Suppressor macrophage treated with lipopolysaccharide for 1 hour (primary cell): ENCODE results near the gene GAS6.
A peak's percentile ranks its signal among the peaks of the same experiment; 100 is the strongest.

Source experiments
- DNase-seq, 3 donors: peaks; one replicate each; pipeline ENCODE4 v3.0.0-alpha.2; 2020 to 2022

Gene GAS6

GRCh38 chr13:113850722-113851479, 13.0 kb downstream of the GAS6 start:
- no peak for DNase-seq

DNA sequence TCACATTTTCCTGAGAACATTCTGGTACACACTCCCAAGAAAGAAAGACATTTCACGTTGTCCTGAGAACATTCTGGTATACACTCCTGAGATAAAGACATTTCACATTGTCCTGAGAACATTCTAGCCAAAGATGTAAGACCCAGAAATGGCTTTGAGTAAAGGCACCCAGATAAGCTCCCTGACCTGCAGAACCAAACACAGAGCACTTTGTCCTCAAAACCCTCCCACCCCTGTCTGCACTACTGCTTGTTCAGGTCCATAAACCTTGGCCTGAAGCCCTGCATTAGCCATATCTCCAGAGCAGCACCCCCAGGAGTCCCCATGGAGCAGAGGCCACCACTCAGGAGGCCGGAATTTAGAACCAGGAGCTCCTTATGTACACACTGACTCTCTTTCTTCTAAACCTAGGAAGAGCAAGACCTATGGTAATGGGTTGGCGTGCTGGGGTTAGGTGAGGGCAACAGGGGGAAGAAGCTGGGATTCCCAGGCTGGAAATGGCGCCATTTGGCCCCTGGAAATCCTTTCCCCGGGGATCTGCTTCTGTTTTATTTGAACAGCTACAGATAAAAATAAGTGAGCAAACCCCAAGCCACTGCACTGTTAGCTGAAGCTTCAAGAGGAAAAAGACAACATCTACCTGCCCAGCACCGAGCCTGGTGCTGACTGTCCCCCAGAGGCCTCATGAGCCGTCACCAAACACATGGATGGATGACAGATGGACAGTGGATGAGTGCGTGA, 13.7 kb downstream of the GAS6 start:
- DNase-seq, result no peak

GRCh38 chr13:113849546-113849945, 14.3 kb downstream of the GAS6 start:
- no peak for DNase-seq

DNA sequence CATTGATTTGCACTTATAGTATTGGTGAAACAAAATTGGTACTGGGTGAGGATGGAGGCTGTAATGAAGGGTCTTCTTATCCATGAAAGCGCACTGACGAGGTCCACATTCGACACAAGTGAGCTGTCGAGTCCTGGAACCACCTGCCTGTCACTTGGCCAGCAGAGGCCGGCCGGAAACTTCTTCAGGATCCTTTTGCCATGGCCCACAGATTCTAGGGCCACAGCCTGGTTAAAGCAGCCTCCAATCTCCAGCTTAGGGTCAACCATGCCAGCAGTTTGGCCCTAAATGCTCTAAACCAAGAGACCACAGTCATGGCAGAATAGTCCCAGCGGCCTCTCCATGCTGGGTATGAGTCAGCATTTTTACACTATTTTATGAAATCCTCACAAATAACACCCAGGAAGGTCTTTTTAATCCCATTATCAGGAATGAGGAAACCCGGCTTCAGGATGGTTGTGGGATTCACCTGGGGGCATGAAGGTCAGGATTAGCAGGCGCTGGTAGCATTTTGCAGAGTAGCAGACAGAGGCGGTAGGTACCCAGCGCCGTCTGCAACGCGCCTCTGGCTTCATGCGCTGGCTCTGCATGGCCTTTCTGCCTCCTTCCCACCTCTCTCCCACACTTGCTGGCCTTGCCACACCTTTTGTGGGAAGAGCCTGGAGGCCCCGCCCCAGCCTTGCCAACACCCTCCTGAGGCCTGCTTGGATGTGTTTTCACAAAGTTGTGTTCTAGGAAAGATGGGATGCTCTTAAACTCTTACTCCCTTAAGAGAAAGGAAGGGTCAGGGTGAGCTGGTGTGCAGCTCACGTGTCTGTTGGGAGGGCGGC, 15.2 kb downstream of the GAS6 start:
- no peak for DNase-seq

GRCh38 chr13:113848020-113848419, 15.9 kb downstream of the GAS6 start:
- no peak for DNase-seq

DNA sequence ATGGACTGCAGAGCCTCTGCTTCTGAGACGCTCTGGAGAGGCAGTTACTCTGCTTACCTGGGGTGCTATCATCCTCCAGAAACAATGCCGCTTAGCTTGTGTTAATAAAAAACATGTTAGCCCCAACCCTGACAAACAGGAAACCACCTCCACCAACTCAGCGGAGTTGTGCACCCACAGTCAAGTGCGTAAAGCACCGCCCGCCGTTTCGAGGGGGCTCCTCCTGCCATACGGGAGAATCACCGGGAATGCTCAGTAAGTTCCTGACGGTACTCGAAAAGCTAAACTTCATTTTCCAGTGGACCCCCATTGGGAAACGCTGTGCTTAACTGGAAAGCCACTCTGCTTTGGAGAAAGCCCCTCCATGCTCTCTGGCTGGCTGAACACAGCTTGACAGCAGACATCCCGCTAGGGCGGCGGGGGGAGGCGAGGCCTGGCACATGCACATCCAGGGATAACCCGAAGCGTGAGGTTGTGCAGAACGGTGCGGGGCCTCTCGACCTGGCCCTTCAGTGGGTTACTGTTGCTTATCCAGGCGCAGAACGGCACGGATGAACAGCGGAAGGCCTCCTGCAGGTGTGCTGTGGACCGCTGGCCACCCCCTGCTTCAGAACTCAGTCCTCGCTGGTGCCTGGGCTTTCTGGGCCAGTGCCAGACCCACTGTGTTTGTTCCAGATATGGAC, 17.1 kb downstream of the GAS6 start:
- no peak for DNase-seq

DNA sequence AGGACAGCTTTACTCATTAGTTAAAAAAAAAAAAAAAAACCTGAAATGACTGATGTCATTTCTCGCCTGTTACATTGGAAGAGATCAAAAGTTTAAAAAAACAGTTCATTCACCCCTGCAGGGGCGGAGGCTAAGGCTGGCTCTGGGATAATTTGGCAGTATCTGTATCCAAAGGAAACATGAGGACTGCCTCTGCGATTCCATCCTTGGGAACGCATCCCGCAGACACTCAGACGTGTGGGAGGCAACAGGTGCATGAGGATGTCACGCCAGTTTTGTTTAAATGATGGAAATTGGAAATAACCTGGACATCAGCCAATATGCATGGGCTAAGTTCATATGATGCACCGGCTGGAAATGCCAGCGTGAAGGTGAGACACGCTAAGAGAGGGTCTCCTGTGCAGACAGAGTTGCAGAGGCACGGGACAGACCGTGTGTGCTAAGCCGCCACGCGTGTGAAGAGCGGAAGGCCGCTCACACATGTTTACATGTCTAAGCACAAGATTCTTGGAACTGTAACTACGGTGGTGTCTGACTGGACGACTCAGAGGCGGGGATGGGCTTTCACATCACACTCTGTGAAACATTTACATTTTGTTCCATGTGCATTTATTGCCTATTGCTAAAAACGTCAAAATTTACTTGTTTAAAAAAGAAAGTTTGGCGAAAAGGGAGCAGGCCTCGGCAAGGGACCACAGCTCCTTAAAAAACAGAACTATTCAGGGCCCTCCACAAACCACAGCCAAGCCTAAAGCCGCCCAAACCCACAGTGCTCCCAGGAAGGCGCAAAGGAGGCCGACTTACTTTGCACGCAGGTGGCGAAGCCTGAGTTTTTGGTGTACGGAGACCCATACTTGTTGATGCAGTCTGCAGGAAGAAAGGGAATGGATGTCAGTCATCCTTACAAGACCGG, 17.9 kb downstream of the GAS6 start:
- no peak for DNase-seq

DNA sequence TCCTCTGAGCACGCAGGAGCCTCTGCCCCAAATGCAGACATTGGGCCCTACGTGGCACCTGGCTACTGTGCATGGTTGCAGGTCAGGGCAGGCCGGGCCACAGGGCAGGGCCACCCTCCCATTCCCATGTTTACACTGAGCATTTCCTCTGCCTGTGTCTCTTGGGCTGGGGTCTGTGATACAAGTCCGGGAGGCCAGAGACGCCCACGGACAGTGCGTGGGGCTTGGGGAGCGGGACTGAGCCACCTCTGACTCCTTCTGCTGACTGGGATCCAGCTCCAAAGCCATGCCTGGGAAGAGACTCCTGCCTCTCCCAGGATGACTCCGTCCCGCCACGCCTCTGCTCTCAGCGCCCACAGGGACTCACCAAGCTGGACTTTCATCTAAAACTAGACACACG, 18.8 kb downstream of the GAS6 start:
- DNase-seq, result no peak

DNA sequence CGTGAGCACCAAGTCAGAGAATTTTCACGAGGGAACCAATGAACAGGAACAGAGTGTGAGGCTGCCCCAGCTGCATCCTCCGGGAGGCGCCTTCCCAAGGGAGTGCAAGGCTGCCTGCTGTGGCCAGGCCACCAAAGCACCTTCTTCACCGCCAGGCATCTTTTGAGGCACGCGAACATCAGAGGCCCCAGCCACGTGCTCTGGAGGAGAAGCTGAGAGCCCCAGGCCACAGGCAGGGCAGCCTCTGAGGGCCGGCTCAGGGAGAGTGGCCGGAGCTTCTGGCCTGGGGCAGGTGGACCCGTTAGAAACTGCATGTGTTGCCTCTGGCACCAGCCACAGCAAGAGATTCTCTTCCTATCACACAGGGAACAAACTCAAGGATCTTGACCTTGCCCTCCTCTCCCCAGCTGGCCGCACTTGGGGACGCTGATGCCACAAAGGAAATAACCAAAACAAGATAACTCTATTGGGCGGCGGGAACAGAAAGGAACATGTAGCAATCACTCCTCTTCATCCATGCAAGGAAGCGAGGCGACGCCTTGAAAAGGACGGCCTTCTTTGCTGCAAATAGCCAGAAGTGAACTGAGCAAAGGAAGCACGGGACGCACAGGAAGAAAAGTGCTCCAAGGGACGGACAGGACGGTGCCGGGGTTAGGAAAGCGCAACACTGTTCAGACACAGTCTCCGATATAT, 19.9 kb downstream of the GAS6 start:
- peak in 1 of 3 donors; percentile 32 for DNase-seq

DNA sequence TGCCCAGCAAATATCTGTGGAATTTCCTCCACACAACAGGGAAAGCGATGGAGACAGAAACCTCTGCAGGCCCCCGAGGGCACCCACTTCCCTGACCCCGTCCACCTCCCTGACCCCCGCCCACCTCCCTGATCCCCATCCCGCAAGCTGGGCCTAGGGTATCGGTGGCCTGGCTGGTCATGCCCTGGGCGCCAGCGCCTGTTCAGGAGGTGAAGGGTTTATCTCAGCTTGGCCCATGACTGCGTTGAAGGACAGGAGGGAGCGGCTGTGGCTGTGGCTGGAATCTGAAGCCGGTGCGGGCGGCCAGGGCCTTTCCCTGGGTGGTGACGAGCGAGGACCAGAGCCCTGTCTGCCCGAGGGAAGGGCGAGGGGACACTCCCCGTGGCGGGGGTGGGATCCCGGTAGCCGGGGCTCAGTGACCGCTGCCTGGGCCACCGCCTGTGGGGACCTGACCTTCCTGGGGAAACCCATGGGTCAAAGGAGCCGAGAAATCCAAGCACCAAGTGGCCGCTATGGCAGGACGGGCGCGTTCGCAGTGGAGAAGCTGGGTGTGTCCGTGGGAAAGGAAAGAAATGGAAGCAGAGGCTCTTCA, 20.7 kb downstream of the GAS6 start:
- no peak for DNase-seq

DNA sequence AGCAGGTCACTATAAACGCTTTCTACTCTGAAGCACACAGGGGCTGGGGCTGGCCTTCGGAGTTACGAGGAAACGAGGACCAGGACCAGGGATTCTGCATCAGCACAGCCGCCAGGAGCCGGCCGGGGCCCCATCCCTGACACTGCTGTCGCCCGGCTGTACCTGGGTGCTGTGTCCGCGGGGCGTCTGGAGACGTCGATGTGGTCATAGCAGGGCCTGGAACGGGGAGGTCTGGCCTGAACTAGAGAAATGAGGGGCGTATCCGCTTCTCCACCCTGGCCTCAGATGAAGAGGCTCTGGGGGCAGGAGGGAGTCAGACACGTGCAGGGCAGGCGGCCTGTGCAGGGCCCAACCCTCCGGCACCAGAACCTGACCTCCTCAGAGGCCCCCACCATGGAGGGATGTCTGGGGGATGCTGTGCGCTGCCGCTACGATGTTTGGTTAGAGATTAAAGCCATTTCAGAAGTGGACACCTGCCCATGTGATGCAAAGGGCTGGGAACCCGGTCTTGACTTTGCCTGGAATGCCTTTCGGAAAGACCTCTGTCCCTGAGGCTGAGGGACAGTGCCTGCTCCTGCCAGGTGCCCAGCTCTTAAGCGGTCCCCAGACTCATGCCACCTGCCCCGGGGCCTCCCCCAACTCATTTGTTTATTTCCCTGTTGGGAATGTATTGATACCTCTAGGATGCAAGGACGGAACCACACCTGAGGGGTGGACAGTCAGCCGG, 21.4 kb downstream of the GAS6 start:
- DNase-seq, result no peak

GRCh38 chr13:113841353-113841650, 22.6 kb downstream of the GAS6 start:
- no peak for DNase-seq

GRCh38 chr13:113840541-113841352, 23.1 kb downstream of the GAS6 start:
- DNase-seq, result no peak

DNA sequence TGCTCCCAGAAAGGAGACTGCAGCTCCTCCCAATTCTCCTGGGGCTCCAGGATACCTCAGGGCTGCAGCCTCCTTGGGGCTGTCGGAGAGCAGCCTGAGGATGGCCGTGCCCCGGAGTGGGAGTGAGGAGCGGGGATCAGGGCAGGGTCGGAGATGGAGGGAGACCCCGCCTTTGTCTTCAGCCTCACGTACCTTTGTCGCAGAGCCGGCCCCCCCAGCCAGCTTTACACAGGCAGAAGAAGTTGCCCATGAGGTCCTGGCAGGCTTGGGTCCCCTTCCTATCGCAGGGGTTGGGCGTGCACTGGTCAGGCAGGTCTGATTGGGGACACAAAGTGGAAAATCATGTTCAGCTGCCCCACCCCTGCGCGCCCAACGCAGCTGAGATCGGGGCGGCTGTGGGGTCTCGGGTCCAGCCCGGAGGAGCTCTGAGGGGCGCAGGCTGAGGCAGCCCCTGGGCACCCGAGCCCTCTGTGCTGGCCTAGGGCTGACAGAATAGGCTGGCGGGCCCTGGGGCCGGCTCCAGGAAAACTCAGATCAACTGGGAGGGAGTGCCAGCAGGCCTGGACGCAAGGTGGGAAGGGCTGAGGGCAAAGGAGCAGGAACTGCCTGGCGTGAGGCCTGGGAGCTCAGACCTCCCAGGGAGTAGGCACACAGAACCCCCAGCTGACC, 24.2 kb downstream of the GAS6 start:
- no peak for DNase-seq

DNA sequence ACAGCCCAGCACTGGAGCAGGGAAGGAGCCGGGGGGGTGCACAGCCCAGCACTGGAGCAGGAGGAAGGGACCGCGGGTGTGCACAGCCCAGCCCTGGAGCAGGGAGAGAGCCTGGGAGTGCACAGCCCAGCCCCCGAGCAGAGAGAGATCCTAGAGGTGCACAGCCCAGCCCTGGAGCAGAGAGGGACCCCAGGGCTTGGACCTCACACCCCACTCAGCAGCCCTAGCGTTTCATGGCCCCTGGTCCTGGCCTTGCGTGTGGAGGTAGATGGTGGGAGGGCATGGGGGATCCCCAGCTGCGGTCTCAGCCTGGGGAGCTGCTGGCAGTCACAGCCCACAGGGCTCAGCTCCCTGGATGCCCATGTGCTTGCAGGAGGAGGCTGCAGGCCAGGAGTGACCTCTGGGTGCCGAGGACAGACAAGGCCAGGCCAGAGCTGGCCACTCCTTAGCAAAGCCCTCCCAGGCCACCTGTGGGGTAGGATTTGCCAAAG, 25.1 kb downstream of the GAS6 start:
- no peak for DNase-seq

- peak; percentile 26 to 65 (median 43) for DNase-seq
Observed at GRCh38 chr13:113837560-113838355, 26.1 kb downstream of the GAS6 start.

- DNase-seq, result no peak
Observed at GRCh38 chr13:113836768-113837559, 26.9 kb downstream of the GAS6 start.
